Islet precursor cell (in vitro differentiated cells): Measurements from ENCODE around the gene AJAP1.
"Not testable (repeated sequence)": the region's sequence is repeated elsewhere in the genome, so short reads cannot be mapped to it uniquely, and the experiment has no call there.

ENCODE experiments used
- DNase-seq: peaks from one replicate; pipeline ENCODE4 v3.0.0-alpha.2; 2018

The AJAP1 gene

DNA sequence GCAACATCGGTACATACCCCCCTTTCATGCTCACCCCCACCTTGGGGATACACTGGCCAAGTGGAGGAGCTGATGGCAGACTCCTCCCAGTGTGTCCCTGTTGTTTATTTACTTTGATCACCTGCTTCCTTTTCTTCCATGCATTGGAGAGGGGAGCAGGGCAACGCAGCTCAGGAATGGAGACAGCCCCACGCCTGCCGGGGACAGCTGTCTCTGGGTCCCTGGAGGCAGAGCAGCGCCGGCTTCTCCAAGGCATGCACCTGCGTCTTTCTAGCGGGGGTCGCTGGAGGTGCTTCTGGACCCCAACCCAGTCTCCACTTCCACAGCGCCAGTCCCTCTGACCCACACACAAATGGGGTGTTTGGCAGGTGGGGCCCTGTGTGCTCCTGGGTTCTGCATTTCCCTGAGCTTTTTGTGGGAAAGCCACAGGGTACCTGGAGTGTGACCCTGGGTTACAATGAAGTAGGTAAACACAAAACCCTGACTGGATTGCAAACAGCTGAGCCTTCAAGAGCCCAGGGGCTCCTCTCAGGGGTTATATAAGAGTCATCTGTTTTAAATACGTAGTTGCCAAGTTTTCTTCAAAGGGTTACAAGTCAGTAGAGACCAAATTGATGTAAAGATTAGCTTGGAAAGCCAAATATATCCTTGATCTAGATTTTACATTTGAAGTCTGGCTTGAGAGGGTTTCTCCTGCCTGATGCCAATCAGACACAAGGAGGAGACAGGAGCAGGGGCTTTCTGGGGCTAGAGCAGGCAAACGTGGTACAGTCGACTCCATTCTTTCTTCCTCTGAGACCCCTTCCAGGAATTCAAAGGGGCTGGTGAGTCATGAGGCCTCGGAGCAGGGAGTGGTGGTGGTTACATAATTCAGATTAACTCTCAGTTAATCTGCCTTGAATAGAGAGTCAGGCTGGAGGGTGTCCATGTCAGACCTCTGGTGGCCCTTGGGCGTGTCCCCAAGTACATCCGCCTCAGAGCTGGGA is 4.5 kb downstream of the AJAP1 start:
- peak; percentile 58 for DNase-seq

DNA sequence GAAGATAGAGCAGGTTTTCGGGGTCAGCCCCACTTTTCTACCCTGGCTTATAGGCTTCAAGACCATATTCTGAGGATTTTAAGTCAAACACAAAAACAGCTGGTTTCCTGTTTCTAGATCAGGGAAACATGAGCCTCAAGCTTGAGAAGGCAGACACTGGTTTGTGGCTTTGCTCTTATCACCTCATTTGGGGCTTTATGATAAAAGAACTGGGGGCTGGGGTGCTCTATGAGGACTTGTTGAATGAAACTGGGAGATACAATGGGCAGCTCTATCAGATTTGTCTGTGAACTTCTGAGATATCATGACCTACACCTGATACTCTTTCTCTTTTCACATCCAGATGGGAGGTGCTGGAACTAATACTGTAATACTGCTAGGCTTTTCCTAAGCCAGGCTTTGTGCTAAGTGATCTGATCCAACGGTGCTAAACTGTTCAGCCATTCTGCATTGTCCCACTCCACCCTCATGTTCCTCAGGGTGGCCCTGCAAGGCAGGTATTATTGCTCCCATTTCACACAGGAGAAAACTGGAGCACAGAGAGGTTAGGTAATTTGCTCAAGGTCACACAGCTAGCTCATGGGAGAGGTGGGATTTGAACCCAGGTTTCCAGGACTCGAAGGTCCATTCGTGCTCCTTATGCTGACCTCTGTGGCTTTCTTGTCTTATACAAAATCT is 6.6 kb downstream of the AJAP1 start:
- DNase-seq, result no peak

DNA sequence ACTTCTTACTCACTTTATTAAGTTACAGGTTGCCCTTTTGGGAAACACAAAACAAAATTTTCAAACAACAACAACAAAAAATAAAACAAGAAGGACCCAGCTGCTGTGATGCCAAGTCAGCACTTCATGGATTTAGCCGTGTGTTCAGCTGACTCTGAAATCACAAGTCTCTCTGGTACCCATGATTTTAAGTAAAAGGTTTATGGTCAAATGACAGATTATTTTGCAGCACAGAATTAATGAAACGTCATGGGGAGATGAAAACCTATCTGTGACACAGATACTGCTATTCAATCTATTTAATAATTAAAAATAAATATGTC is 7.1 kb downstream of the AJAP1 start:
- DNase-seq, result no peak

DNA sequence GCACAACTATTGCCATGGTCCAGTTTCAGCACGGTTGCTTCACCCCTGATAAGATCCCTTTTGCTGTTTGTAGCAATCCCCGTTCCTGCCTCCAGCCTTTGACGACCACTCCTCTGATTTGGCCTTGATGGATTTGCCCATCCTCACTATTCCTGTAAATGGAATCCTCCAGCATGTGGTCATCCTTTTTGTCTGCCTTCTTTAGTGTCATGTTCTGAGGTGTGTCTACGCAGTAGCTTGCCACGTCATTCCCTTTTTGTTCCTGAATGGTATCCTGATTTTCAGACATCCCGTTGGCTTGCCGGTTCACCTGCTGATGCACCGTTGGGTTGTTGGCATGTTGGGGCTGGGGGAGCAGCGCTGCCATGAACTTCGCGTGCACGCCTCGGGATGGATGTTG is 7.8 kb downstream of the AJAP1 start:
- DNase-seq, result no peak

DNA sequence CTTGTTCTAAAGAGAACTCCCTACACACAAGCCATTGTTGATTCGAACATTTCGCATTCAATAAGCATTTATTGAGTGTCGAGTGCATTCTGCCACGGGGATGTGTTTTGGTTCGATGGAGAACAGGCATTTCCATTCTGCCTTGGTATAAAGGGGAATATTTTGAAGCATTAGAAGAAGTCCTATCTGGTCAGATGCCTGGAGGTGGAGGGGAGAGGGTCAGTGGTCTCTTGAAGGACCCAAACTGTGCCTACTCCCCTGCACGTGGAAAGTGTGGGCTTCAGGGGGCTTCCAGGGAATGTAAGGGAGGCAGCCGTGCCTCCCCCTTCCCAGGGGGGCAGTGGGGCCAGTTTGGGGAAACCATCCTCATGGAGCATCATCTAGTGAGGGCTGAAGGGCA is 8.3 kb downstream of the AJAP1 start:
- no peak for DNase-seq

DNA sequence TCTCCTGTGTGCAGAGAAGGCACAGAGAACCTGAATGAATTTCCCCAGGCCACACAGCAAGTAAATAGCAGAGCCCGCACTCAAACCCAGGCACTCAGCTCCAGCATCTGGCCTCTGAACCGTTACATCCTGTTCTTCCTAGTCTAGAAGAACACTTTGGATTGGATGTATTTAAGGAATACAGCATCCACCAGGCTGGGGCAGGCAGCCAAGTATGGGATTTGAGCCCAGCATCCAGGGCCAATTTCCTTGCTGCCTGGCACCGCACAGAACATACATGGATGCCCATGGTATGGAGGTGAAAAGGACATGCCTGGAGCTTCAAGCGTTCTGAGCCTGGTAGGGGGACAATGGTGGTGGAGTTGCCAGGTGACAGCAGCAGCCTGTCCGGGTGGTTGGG is 9.7 kb downstream of the AJAP1 start:
- DNase-seq, result no peak

DNA sequence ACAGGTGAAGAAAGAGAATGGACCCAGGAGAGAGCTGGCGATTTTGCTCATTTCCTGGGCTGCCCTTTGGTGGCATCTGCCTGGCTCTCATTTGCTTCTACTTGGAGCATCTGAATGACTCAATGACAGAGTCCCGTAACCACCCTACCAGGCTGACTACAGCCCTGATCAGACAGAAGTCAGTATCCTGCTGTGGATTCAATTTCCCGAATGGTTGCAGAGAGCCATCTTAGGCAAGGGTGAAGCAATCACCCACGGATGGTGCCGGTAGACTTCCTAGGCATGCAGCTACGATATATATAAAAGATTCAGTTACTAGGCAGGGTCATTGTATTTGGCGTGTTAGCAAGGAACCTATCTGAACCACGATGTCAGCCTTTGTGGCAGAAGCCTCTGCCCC is 10.2 kb downstream of the AJAP1 start:
- DNase-seq, result no peak

DNA sequence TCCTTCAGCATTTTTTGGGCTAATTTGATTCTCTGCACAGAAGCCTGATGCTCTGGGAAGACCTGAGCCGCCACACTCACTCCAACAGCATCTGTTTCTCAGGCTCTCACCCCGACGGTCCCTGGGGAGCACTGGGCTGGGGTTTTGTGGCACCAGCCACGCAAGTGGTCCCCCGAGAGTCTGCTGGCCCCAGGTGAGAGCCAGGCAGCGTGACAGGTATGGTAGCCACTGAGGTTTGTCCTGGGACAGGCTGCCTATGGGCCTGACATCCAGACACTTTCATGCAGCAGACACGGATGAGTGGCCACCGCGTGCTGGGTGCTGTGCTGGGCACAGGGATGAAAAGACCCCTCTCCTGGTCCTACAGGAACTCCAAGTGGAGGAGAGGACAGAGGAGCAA is 11.0 kb downstream of the AJAP1 start:
- no peak for DNase-seq

DNA sequence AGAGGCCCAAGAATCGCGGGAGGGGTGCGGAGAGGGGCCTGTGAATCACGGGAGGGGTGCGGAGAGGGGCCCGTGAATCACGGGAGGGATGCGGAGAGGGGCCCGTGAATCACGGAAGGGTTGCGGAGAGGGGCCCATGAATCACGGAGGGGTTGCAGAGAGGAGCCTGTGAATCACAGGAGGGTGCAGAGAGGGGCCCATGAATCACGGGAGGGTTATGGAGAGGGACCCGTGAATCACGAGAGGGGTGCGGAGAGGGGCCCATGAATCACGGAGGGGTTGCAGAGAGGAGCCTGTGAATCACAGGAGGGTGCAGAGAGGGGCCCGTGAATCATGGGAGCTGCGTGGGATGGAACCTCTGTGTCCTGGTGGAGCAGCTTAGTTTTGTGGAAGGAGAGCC is 12.3 kb downstream of the AJAP1 start:
- DNase-seq, result not testable (repeated sequence)

DNA sequence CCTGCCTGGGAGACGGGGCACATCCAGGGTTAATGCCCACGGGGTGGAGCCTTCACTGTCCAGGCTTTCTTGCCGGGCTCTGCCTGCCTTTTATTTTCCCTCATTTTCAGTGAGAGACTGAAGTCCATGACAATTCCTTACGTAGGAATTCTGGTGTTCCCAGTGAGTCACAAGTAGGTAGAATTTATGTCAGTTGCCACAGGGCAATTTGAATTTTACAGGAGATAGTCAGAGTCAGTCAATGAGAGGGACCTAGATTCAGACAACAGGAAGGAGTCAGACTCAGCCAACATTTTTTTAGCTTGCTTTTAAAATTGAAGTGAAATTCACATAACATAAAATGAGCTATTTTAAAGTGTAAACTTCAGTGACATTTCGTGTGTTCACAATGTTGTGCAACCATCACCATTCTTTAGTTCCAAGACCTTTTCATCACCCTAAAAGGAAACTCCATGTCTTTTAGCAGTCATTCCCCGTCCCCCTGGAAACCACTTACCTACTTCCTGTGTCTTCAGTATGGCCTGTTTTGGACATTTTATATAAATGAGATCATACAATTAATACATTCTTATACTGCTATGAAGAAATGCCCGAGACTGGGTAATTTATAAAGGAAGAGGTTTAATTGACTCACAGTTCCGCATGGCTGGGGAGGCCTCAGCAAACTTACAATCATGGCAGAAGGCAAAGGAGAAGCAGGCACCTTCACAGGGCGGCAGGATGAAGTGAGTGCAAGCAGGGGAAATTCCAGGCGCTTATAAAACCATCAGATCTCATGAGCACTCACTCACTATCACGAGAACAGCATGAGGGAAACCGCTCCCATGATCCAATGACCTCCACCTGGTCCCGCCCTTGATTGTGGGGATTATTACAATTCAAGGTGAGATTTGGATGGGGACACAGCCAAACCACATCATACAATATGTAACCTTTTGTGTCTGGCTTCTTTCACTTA is 14.6 kb downstream of the AJAP1 start:
- peak; percentile 71 for DNase-seq

DNA sequence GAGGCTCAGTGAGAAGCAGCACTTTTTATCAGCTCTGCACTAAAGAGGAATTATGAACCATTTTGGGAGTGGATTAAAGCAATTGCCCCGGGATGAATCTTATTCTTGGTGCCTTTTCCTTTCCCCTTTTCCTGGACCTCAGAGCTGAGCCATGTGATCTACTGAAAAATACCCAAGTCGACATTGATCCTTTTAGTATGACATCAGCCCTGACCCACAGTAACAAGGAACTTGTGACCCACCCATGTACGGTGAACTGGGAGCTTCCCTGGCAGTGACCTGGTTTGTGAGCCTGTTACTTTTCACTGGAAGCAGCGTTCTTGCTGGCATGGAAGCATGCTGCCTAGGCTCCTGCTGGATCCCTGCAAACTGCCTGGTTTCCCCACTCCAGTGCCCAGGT is 15.9 kb downstream of the AJAP1 start:
- no peak for DNase-seq

DNA sequence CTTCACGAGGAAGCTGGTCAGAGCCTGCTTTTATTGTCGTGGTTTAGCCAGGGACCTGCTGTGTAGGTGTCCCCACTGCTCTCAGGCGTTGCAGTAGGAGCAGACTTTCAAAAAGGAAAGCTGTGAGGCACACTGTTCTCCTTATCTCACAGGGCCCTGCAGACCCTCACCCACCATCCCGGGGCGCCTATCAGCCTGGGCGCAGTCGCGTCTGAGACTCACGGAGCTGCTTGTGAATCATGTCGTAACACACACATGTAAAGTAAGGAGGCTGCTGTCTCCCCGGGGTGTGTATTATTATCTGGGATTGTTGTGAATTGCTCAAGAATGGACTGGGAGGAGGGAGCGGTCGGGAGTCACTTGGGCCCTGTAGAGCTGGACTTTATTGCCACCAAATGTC is 17.4 kb downstream of the AJAP1 start:
- no peak for DNase-seq

DNA sequence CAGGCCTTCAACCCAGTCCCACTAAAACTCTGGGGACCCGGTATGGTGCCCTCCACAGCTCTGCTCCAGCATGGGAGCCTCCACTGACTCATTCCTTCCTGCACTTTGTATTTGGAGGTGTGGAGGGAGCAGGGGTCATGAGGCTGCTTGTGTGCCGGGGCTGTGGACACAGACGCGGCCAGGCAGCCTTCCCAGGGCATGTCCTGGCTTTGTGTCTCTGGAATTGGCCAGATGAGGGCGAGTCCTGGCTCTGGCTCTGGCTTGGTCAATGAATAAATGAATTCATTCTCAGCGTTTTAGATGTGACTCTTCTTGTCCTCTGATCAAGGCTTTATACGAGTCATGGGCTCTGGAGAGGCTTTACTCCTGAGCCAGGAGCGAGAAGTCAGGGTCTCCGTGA is 19.1 kb downstream of the AJAP1 start:
- peak; percentile 74 for DNase-seq

DNA sequence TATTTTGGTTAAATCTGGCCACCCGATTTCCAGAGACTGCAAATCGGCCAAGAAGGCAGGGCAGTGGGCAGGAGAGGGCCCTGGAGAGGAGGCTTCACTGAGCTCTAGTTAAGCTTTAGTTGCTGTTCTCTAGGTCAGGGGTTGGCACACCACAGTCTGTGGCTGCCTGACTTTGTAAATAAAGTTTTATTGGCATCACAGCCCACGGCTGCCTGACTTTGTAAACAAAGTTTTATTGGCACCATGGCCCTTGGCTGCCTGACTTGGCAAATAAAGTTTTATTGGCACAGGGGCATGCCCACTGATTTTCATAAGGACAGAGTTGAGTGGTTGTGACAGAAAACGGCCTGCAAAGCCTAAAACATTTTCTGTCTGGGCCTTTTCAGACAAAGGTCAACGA is 19.7 kb downstream of the AJAP1 start:
- no peak for DNase-seq

DNA sequence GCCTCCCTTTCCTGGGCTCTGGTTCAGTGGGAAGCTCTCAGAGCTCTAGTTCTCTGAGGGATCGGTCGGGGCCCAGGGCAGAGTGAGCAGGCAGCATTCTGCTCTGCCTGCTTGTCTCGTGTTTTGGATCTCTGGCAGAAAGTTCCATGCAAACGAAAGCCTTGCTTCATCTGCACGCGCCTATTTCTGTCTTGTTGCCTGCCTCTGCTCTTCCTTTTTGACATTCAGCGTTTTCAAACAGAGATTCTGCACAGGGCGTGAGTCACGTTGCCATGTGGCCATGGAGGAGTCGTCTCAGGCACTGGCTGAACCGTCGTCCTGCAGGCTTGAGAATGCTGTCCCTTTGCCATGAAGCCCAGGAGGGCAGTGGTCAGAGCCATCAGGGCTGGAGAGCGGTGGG is 20.3 kb downstream of the AJAP1 start:
- DNase-seq, result peak; percentile 62

DNA sequence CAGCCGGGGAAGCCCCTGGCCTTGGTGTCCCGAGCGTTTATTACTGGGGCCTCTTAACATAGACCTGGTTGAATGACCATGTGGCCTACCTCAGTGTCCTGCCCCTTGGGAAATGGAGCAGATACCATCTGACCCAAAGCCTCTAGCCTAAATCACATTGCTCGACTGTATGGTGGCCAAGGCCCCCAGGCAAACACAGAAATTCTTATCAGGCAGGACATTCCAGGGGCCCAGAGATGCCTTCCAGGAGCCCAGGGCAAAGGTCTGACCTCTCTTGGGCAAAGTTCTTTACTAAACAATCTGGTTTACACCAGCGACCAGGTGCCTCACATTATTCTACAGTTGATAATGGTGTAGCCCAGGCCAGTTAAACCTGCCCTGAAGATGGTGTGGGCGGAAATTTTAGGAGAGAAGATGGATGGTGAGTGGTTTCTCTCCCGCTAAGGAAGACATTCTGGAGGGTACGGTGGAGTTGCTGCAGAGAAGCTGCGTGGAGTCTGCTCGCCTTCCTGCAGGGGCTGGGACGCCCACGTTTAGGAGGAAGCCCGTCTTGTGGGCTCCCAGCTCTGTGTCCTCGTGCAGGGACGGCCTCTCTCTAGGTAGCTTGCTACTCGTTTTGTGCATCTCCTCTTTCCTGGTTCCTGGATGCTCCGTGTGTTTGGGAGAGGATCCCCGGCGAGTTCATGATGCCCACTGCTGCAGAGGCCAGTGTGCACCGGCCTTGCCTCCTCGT is 21.2 kb downstream of the AJAP1 start:
- peak; percentile 74 for DNase-seq

DNA sequence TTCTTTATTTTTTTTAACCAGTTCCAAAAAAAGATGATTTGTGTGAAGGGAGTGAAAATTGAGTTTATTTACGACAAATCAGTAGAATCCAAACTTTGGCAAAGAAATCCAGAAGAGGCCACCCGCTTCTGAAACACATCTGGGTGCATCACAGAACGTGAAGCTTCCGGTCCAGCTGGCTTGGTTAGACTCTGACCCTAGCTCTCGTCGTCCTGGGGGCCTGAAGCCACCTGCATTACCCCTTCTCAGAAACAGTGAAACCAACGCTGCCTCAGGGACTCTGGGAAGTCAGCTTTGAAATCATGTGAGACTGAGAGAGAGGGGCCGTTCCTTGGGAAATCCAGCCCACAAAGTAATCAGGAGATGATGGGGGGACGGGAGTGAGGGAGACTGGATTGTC is 21.8 kb downstream of the AJAP1 start:
- no peak for DNase-seq

DNA sequence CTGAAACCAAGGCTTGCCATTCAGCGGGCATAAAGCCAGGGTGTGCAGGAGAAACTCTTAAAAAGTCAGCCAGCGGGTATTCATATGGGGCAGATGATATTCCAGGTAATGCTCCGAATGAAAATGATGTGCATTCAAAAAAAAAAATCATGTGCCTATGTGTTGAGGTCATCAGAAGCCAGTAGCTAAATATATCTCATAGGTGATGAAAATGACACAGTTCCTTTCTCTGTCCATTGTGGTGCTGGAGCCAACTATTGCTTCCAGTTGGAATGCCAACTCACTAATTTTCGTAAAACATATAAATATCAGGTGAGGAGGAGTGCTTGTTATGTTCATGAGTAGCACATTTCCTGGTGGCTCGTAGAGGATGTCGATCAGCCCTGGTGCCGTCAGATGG is 23.2 kb downstream of the AJAP1 start:
- no peak for DNase-seq

DNA sequence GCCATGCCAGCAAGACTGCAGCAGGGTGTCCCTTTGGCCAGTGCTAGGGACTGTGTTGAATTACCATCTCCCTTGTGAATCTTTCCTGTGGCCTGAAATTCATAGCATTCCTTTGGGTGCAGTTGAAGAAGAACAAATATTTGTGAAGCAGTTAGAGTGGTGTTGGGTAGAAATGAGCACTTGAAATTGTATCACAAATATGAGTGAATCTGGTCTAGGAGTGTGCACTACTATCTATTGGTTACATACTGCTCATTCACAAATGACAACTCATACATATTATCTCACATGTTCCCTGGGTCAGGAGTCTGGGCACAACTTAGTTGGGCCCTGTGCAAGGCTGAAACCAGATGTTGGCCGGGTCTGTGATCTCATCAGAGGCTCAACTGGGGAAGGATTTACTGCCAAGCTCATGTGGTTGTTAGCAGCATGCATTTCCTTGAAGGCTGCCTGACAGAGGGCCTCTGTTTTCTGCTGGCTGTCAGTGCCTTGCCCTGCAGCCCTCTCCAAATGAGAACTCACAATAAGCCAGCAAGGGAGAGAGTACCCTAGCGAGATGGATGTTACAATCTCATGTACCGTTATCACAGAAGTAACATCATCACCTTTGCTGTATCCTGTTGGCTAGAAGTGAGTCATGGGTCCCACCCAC is 23.8 kb downstream of the AJAP1 start:
- no peak for DNase-seq

DNA sequence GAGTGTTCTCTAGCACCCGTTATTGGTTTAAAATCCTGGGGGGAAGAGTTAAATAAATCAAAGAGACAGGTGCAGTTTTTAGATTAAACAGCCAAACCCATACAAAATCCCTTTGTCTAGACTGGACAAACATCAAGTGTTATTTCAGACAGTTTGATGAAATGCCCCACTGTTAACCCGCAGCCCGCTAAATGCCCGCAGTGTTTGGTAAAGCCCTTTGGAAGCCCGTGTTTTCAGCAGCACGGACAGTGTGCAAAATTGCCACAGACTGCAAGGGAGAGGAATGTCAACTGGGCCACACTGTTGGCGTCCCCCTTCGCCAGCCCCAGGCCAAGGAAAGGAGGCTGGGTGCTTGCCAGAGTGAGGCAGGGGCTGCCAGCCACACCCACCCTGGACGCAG is 26.6 kb downstream of the AJAP1 start:
- no peak for DNase-seq

DNA sequence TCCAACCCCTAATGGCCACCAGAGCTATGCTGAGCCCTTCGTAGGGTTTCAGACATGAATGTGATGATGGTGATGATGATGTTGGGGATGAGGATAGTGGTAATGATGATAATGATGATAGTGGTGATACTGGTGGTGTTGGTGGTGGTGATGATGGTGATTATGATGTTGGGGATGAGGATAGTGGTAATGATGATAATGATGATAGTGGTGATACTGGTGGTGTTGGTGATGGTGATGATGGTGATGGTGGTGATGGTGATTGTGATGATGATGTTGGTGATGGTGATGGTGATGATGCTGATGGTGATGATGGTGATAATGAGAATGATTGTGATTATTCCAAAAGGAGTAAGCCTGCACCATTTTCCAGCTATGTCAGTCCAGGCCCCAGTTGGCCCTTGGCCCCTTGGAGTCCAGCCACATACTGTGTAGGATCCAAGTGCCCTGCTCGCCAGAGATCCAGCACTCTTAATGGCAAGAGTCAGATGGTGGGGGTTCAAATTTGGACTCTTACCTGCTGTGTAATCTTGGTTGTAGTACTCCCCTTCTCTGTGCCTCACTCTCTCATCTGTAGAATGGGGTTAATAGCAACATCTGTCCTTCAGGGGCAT is 28.3 kb downstream of the AJAP1 start:
- DNase-seq, result no peak

DNA sequence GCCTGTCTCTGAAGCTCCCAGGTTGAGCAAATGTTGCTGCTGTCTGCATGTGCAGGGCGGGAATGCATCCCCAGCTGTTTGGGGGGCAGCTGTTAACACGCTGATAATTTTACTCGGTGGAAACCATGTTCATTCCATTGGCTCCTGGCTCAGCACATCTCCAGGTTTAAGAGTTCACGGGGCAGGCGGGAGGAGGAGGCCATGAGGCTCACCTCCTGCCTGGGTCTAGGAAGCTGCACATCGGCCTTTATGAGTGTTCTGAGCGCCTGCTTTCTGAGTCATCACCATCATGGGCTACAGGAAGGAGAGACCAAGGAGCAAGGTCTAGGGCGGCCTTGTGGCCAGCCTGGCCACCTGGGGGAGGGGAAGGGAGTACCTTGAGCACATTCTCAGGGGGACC is 29.7 kb downstream of the AJAP1 start:
- DNase-seq, result peak; percentile 75
